Natural killer cell (primary cell): ENCODE data around the gene IRX6. TPM values are rescaled to one million over a fixed set of nuclear protein-coding genes. Genes with fewer than 3 reads are reported as not detected.

Experiments used
- ATAC-seq, 3 donors: fragments of 150-1000 bp in 2 of 3; fragments of 200-7000 bp in 1 of 3; cut with Tn5 transposase; 1 replicate in 1 of 3; 2 replicates in 2 of 3; pipeline ENCODE4 v1.10.0; 2021; ENCODE audit warnings: mild to moderate bottlenecking in 2 of 3, moderate library complexity in 2 of 3
- DNase-seq, 2 donors: peaks; one replicate each; pipeline versions ENCODE4 v3.0.0 to v3.0.0-alpha.2; 2013 to 2021; ENCODE audit warnings: mixed read lengths in 1 of 2
- H3K27ac ChIP-seq: one replicate; pipeline ENCODE4 v1.5.1; 2013; ENCODE audit warnings: mild to moderate bottlenecking, low read length
- H3K27me3 ChIP-seq: one replicate; pipeline ENCODE4 v1.6.1; 2013; ENCODE audit warnings: low read length; ENCODE audit not compliant: control insufficient read depth, insufficient read depth
- H3K36me3 ChIP-seq: one replicate; pipeline ENCODE4 v1.6.1; 2013; ENCODE audit warnings: low read length; ENCODE audit not compliant: control insufficient read depth, insufficient read depth
- H3K4me1 ChIP-seq: one replicate; pipeline ENCODE4 v1.6.1; 2013; ENCODE audit warnings: low read length; ENCODE audit not compliant: control insufficient read depth, insufficient read depth
- H3K4me3 ChIP-seq: one replicate; pipeline ENCODE4 v1.5.1; 2013; ENCODE audit warnings: low read length
- H3K9me3 ChIP-seq: one replicate; pipeline ENCODE4 v1.6.1; 2013; ENCODE audit warnings: low read length; ENCODE audit not compliant: control insufficient read depth, insufficient read depth
- H3K27ac Mint-ChIP-seq, 2 donors: one replicate each; pipeline ENCODE4 v1.8.0; 2022; ENCODE audit warnings: mild to moderate bottlenecking in 2 of 2, mixed read lengths in 2 of 2, moderate library complexity in 1 of 2
- H3K27me3 Mint-ChIP-seq, 2 donors: one replicate each; pipeline ENCODE4 v1.8.0; 2022; ENCODE audit warnings: low read depth in 2 of 2, mixed read lengths in 2 of 2
- H3K36me3 Mint-ChIP-seq: one replicate; pipeline ENCODE4 v1.8.0; 2022; ENCODE audit warnings: mixed read lengths
- H3K4me1 Mint-ChIP-seq, 2 donors: one replicate each; pipeline ENCODE4 v1.8.0; 2022; ENCODE audit warnings: mixed read lengths in 2 of 2
- H3K4me3 Mint-ChIP-seq: one replicate; pipeline ENCODE4 v1.8.0; 2022; ENCODE audit warnings: mild to moderate bottlenecking, moderate library complexity, mixed read lengths
- H3K9me3 Mint-ChIP-seq, 2 donors: one replicate each; pipeline ENCODE4 v1.8.0; 2022; ENCODE audit warnings: mixed read lengths in 2 of 2
- CTCF ChIP-seq: fragments of 200-600 bp; IDR thresholded peaks from one replicate; pipeline ENCODE4 v1.8.0; 2022; ENCODE audit warnings: antibody characterized with exemption
- WGBS: methylation state at CpG from one replicate; pipeline ENCODE4 v1.1.7; 2013; ENCODE audit warnings: missing lambda C conversion rate; ENCODE audit not compliant: insufficient coverage; 5-methylcytosine and 5-hydroxymethylcytosine counted together
- intact Hi-C: fragments of 100-400 bp; cut with micrococcal nuclease; formaldehyde crosslinking; loops from one replicate; pipeline ENCODE4 v1.14.2; 2022
- total RNA-seq, 4 donors: library from RNA; stranded (reverse); fragments of 120-200 nt in 1 of 4; gene quantifications; one replicate each; pipeline versions ENCODE4 v1.2.3 to v1.2.4, GENCODE V29; 2013 to 2022

IRX6 gene
- total RNA-seq, 3 donors from 2014 or later (not counting 1 experiment from before 2014, with no cell fraction given): not detected

GRCh38 chr16:55283812-55284717, 39.9 kb upstream of the IRX6 start:
- H3K36me3 Mint-ChIP-seq: no peaks in the 10 kb centered on the region
- H3K4me3 ChIP-seq: no peak overlapping the region
- H3K9me3 ChIP-seq: peaks cover 3% of the 10 kb centered on the region
- H3K4me1 ChIP-seq: no peaks in the 10 kb centered on the region
- H3K9me3 Mint-ChIP-seq: no peaks in the 10 kb centered on the region
- no peak overlapping the region for H3K27ac Mint-ChIP-seq
- H3K27ac ChIP-seq: no peak overlapping the region
- no peaks in the 10 kb centered on the region for H3K27me3 Mint-ChIP-seq
- intact Hi-C loops: no loop called here
- no peak overlapping the region for H3K4me3 Mint-ChIP-seq
- no peaks in the 10 kb centered on the region for H3K27me3 ChIP-seq
- DNase-seq: no peak
- no peak for TF ChIP-seq CTCF
- 70% methylated on average over 10 of the region's 12 CpGs for WGBS
- ATAC-seq: no peak
- no peaks in the 10 kb centered on the region for H3K36me3 ChIP-seq
- H3K4me1 Mint-ChIP-seq: no peaks in the 10 kb centered on the region

- ATAC-seq (no peak), DNase-seq (no peak)
- no peak overlapping the region for H3K27ac Mint-ChIP-seq
- H3K4me3 ChIP-seq: no peak overlapping the region
- no peaks in the 10 kb centered on the region for H3K27me3 Mint-ChIP-seq
- no peak overlapping the region for H3K4me3 Mint-ChIP-seq
- TF ChIP-seq CTCF: no peak
- H3K9me3 Mint-ChIP-seq: no peaks in the 10 kb centered on the region
- H3K9me3 ChIP-seq: peaks cover 3% of the 10 kb centered on the region
- no peaks in the 10 kb centered on the region for H3K27me3 ChIP-seq
- no peak overlapping the region for H3K27ac ChIP-seq
- intact Hi-C loops: no loop called here
- H3K36me3 Mint-ChIP-seq: no peaks in the 10 kb centered on the region
- H3K4me1 ChIP-seq: no peaks in the 10 kb centered on the region
- no peaks in the 10 kb centered on the region for H3K4me1 Mint-ChIP-seq
- no peaks in the 10 kb centered on the region for H3K36me3 ChIP-seq
- 73% methylated on average over 6 of the region's 6 CpGs for WGBS
Observed at GRCh38 chr16:55284718-55285099, 39.3 kb upstream of the IRX6 start.

GRCh38 chr16:55285586-55285985, 38.4 kb upstream of the IRX6 start:
- H3K4me3 Mint-ChIP-seq: no peak overlapping the region
- no peak overlapping the region for H3K4me3 ChIP-seq
- no peak for DNase-seq
- no peak overlapping the region for H3K27ac Mint-ChIP-seq
- no peaks in the 10 kb centered on the region for H3K9me3 Mint-ChIP-seq
- intact Hi-C loops: no loop called here
- H3K36me3 Mint-ChIP-seq: no peaks in the 10 kb centered on the region
- H3K9me3 ChIP-seq: peaks cover 3% of the 10 kb centered on the region
- ATAC-seq: no peak
- H3K36me3 ChIP-seq: no peaks in the 10 kb centered on the region
- no peak overlapping the region for H3K27ac ChIP-seq
- H3K27me3 ChIP-seq: no peaks in the 10 kb centered on the region
- no peaks in the 10 kb centered on the region for H3K27me3 Mint-ChIP-seq
- H3K4me1 Mint-ChIP-seq: no peaks in the 10 kb centered on the region
- no peak for TF ChIP-seq CTCF
- WGBS: 100% methylated on average over 1 of the region's 2 CpGs
- H3K4me1 ChIP-seq: no peaks in the 10 kb centered on the region

GRCh38 chr16:55289353-55289752, 34.6 kb upstream of the IRX6 start:
- Mint-ChIP-seq H3K27ac (no peak overlapping the region), H3K9me3 (no peaks in the 10 kb centered on the region), H3K4me1 (no peaks in the 10 kb centered on the region), H3K27me3 (no peaks in the 10 kb centered on the region), H3K4me3 (no peak overlapping the region), H3K36me3 (no peaks in the 10 kb centered on the region)
- H3K27me3 ChIP-seq: no peaks in the 10 kb centered on the region
- no peak for DNase-seq
- intact Hi-C loops: no loop called here
- ATAC-seq: no peak
- TF ChIP-seq CTCF: no peak
- no peaks in the 10 kb centered on the region for H3K4me1 ChIP-seq
- no peaks in the 10 kb centered on the region for H3K36me3 ChIP-seq
- peaks cover 3% of the 10 kb centered on the region for H3K9me3 ChIP-seq
- H3K4me3 ChIP-seq: no peak overlapping the region
- H3K27ac ChIP-seq: no peak overlapping the region
- WGBS: 70% methylated on average over 2 of the region's 2 CpGs
